ENCODE measurements around the gene CCT8L2.
"Not testable (repeated sequence)": the region's sequence is repeated elsewhere in the genome, so short reads cannot be mapped to it uniquely, and the experiment has no call there.

Gene CCT8L2

DNA sequence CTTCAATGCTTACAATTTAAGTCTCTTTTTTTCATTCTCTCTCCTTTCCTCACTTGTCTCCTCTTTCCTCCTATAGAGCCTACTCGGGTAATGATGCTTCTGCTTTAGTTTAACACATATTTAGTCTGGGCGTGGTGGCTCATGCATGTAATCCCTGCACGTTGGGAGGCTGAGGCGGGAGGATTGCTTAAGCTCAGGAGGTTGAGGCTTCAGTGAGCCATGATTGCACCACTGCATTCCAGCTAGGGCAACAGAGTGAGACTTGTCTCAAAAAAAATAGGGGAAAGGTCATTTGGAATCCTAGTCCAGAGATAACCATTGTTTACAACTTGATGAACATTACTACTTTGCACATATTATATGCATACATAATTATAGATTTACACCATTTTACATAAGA lies 1.4 kb upstream of the CCT8L2 start:
- no peak for DNase-seq (ENCODE audit: low read depth)

DNA sequence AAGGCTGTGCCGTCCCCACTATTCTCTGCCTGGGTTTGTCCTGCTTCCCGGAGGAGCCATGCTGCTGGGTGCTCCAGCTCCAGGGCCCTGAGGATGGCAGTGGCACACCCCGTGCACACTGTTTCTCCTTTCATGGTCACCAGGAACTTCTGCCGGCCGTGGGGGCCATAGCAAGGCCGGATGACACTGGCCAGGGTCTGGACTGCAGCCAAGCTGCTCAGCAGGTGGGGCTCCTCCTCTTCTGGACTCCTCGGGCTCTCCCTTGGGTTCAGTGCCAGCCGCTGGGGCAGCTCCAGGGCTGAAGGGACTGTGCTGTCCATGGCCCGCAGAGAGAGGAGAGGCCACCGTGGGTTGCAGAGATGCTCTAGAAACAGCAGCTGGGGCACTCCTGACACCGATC lies 379 bp downstream of the CCT8L2 start:
- DNase-seq (ENCODE audit: low read depth): not testable (repeated sequence)

DNA sequence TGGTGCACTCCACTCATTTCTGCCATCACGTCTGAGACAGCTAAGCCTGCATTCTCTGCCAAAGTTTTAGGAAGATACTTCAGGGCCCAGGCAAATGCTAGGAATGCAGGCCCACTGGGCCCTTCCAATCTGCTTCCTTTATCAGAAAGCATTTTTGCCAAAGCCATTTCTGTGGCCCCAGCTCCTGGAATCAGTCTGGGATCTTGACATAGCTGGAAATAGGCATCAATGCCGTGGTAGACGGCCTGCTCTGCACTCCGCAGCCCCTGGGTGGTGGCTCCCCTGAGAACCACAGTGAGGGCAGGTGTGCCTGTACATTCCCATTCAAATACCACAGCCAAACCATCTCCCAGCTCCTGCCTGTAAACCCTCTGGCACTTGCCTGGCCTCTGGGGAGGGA lies 1.5 kb downstream of the CCT8L2 start:
- DNase-seq (ENCODE audit: low read depth): not testable (repeated sequence)

DNA sequence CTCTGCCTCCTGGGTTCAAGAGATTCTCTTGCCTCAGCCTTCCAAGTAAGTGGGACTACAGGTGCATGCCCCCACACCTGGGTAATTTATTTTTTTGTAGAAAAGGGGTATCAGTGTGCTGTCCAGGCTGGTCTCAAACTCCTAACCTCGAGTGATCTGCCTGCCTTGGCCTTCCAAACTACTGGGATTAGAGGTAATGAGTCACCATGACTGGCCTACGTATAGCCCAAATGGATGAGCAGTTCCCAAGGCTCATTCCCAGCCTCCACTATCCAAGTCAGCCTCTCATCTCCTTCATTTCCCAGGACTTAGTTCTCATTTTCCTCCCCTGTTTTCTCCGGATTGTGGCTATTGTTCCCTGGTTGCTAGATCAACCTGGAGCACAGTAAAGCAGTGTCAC lies 5.6 kb downstream of the CCT8L2 start:
- DNase-seq (ENCODE audit: low read depth): no peak

DNA sequence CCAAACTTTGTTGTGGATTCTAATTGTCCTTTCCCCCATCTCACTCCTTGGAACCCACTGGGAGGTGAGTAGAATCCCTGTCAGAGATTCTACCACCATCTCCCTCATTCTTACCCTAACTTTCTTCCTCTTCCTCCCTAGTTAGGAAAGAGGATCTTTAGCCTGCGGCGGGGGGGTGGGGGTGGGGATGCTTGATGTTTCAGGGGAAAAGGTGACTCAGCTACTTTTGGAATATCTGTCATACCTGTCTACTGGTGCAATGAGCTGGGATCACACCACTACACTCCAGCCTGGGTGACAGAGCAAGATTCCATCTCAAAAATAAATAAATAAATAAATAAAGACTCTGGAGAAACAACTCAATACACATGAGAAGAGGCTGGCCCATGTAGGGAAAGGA lies 6.4 kb downstream of the CCT8L2 start:
- DNase-seq (ENCODE audit: low read depth): no peak

DNA sequence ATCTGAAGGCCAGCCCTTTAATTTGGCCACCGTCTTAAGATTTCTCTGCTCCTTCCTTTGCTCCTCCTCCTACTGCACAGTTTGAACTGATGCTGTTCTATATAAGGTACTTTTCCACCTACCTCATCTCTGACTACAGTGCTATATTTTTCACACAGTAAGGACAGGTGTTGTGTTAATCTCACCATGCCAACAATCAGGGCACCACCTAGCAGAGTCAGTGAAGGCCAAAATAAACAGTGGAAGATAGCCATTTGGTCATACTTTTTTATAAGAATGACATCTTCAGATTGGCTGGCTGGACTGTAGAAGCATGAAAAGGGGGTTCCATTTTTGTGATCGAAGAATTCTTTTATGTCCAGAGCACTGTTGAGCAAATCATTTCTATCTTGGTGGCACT lies 11.7 kb downstream of the CCT8L2 start:
- DNase-seq (ENCODE audit: low read depth): not testable (repeated sequence)

DNA sequence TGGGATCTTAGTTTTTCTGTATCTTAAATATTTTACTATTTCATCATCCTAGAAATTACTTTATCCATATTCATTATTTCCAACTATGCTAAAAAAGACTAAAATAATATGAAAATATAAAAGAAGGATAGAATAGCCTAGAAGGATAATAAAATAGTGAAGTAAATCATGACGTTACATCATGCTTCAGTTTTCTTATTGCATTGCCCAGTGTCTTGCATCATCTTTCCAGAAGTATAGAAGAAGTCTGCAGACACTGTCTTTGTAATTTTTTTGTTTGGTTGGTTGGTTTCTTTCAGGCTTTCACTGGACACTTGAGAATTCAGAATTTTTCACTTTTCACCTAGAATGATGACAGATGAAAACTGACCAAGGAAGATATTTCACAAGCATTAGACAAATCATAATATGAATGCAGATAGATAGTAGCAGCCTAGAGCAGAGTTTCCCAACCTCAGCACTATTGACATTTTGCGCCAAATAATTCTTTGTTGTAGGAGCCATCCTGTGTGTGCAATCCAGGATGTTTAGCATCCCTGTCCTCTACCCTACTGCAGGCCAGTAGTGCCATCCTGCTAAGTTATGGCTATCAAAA lies 23.3 kb downstream of the CCT8L2 start:
- not testable (repeated sequence) for DNase-seq (ENCODE audit: low read depth)

DNA sequence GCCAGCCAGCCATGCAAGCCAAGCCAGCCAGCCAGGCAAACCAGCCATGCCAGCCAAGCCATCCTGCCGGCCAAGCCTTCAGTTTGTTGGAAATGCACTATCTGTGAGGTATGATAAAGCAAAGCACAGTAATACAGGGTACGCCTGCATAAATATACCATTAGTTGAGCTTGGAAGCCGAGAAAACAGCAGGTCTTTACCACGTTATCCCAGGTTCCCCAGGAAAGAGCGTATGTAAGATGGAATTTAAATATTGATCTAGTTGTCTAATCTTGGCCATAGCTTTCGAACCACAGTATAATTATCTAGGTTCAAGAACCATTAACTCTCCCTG lies 24.2 kb downstream of the CCT8L2 start:
- no peak for DNase-seq (ENCODE audit: low read depth)

DNA sequence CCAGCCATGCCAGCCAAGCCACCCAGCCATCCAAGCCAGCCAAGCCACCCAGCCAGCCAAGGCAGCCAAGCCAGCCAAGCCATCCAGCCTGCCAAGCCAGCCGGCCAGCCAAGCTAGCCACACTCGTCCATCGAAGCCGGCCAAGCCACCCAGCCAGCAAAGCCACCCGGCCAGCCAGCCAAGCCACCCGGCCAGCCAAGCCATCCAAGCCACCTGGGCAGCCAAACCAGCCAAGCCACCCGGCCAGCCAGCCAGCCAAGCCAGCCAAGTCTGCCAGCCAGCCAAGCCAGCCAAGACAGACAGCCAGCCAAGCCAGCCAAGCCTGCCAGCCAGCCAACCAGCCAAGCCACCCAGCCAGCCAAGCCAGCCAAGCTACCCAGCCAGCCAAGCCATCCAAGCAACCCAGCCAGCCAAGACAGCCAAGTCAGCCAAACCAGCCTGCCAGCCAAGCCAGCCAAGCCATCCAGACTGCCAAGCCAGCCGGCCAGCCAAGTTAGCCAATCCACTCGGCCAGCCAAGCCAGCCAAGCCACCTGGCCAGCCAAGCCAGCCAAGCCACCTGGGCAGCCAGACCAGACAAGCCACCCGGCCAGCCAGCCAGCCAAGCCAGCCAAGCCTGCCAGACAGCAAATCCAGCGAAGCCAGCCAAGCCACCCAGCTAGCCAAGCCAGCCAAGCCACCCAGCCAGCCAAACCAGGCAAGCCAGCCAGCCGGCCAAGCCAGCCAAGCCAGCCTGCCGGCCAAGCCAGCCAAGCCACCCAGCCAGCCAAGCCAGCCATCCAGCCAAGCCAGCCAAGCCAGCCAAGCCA lies 24.8 kb downstream of the CCT8L2 start:
- DNase-seq (ENCODE audit: low read depth): not testable (repeated sequence)

DNA sequence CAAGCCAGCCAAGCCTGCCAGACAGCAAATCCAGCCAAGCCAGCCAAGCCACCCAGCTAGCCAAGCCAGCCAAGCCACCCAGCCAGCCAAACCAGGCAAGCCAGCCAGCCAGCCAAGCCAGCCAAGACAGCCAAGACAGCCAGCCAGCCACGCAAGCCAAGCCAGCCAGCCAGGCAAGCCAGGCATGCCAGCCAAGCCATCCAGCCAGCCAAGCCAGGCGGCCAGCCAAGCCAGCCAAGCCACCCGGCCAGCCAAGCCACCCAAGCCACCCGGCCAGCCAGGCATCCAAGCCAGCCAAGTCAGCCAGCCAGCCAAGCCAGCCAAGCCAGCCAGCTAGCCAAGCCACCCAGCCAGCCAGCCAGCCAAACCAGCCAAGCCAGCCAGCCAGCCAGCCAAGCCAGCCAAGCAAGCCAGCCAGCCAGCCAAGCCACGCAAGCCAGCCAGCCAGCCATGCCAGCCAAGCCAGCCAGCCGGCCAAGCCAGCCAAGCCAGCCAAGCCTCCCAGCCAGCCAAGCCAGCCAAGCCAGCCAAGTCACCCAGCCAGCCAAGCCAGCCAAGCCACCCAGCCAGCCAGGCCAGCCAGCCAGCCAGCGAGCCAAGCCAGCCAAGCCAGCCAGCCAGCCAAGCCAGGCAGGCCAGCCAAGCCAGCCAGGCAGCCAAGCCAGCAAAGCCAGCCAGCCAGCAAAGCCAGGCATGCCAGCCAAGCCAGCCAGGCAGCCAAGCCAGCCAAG lies 26.0 kb downstream of the CCT8L2 start:
- DNase-seq (ENCODE audit: low read depth): not testable (repeated sequence)

DNA sequence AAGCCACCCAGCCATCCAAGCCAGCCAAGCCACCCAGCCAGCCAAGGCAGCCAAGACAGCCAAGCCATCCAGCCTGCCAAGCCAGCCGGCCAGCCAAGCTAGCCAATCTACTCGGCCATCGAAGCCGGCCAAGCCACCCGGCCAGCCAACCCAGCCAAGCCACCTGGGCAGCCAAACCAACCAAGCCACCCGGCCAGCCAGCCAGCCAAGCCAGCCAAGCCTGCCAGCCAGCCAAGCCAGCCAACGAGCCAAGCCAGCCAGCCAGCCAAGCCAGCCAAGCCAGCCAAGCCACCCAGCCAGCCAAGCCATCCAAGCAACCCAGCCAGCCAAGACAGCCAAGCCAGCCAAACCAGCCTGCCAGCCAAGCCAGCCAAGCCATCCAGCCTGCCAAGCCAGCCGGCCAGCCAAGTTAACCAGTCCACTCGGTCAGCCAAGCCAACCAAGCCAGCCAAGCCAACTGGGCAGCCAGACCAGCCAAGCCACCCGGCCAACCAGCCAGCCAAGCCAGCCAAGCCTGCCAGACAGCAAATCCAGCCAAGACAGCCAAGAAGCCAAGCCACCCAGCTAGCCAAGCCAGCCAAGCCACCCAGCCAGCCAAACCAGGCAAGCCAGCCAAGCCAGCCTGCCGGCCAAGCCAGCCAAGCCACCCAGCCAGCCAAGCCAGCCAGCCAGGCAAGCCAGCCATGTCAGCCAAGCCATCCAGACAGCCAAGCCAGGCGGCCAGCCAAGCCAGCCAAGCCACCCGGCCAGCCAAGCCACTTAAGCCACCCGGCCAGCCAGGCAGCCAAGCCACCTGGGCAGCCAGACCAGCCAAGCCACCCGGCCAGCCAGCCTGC lies 26.8 kb downstream of the CCT8L2 start:
- DNase-seq (ENCODE audit: low read depth): not testable (repeated sequence)

DNA sequence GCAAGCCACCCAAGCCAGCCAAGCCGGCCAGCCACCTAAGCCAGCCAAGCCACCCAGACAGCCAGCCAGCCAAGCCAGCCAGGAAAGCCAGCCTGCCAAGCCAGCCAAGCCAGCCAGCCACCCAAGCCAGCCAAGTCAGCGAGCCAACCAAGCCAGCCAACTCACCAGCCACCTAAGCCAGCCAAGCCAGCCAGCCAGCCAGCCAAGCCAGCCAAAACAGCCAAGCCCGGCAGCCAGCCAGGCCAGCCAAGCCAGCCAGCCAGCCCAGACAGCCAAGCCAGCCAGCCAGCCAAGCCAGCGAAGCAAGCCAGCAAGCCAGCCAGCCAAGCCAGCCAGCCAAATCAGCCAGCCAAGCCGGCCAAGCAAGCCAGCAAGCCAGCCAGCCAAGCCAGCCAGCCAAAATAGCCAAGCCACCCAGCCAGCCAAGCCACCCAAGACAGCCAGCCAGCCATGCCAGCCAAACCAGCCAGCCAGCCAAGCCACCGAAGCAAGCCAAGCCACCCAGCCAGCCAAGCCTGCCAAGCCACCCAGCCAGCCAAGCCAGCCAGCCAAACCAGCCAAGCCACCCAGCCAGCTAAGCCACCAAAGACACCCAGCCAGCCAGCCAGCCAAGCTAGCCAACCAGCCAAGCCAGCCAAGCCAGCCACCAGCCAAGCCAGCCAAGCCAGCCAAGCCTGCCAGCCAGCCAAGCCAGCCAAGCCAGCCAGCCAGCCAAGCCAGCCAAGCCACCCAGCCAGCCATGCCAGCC lies 27.6 kb downstream of the CCT8L2 start:
- DNase-seq (ENCODE audit: low read depth): not testable (repeated sequence)

DNA sequence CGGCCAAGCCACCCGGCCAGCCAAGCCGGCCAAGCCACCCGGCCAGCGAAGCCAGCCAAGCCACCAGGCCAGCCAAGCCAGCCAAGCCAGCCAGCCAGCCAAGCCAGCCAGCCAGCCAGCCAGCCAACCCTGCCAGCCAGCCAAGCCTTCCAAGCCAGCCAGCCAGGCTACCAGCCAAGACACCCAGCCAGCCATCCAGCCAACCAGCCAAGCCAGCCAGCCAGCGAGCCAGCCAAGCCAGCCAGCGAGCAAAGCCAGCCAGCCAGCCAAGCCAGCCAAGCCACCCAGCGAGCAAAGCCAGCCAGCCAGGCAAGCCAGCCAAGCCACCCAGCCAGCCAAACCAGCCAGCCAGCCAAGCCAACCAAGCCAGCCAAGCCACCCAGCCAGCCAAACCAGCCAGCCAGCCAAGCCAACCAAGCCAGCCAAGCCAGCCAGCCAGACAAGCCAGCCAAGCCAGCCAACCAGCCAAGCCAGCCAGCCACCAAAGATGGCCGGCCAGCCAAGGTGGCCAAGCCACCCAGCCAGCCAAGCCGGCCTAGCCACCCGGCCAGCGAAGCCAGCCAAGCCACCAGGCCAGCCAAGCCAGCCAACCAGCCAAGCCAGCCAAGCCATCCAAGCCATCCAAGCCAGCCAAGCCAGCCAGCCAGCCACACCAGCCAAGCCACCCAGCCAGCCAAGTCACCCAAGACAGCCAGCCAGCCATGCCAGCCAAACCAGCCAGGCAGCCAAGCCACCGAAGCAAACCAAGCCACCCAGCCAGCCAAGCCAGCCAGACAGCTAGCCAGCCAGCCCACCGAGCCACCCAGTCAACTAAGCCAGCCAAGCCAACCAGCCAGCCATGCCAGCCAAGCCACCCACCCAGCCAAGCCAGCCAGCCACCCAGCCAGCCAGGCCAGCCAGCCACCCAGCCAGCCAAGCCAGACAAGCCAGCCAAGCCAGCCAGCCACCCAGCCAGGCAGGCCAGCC lies 28.8 kb downstream of the CCT8L2 start:
- no peak for DNase-seq (ENCODE audit: low read depth)

DNA sequence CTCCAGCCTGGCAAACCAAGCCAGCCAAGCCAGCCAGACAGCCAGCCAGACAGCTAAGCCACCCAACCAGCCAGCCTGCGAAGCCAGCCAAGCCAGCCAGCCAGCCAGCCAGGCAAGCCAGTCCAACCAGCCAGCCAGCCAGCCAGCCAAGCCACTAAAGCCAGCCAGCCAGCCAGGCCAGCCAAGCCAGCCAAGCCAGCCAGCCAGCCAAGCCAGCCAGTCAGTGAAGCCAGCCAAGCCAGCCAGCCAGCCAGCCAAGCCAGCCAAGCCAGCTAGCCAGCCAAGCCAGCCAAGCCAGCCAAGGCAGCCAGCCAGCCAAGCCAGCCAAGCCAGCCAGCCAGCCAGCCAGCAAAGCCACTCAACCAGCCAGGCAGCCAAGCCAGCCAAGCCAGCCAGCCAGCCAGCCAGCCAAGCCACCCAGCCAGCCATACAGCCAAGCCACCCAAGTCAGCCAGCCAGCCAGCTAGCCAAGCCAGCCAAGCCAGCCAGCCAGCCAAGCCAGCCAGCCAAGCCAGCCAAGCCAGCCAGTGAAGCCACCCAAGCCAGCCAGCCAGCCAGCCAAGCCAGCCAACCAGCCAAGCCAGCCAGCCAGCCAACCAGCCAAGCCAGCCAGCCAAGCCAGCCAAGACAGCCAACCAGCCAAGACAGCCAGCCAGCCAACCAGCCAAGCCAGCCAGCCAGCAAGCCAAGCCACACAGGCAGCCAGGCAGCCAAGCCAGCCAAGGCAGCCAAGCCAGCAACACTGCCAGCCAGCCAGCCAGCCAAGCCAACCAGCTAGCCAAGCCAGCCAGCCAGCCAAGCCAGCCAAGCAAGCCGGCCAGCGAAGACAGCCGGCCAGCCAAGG lies 29.7 kb downstream of the CCT8L2 start:
- no peak for DNase-seq (ENCODE audit: low read depth)

DNA sequence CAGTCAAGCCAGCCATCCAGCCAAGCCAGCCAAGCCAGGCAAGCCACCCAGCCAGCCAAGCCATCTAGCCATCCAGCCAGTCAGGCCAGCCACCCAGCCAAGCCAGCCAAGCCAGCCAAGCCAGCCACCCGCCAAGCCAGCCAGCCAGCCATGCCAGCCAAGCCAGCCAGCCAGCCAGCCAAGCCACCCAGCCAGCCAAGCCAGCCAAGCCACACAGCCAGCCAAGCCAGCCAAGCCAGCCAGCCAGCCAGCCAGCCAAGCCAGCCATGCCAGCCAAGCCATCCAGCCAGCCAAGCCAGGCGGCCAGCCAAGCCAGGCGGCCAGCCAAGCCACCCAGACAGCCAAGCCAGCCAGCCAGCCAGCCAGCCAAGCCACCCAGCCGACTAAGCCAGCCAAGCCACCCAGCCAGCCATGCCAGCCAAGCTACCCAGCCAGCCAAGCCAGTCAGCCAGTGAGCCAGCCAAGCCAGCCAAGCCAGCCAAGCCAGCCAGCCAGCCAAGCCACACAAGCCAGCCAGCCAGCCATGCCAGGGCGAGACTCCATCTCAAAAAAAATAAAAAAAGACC lies 31.4 kb downstream of the CCT8L2 start:
- not testable (repeated sequence) for DNase-seq (ENCODE audit: low read depth)

DNA sequence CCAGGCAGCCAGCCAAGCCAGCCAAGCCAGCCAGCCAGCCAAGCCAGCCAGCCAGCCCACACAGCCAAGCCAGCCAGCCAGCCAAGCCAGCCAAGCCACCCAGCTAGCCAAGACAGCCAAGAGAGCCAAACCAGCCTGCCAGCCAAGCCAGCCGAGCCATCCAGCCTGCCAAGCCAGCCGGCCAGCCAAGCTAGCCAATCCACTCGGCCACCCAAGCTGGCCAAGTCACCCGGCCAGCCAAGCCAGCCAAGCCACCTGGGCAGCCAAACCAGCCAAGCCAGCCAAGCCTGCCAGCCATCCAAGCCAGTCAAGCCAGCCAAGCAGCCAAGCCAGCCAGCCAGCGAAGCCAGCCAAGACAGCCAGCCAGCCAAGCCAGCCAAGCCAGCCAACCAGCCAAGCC lies 32.0 kb downstream of the CCT8L2 start:
- not testable (repeated sequence) for DNase-seq (ENCODE audit: low read depth)

DNA sequence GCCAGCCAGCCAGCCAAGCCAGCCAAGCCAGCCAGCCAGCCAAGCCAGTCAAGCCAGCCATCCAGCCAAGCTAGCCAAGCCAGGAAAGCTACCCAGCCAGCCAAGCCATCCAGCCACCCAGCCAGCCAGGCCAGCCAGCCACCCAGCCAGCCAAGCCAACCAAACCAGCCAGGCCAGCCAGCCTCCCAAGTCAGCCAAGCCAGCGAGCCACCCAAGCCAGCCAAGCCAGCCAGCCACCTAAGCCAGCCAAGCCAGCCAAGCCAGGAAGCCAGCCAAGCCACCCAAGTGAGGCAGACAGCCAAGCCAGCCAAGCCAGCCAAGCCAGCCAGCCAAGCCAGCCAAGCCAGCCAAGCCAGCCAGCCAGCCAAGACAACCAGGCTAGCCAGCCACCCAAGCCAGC lies 32.6 kb downstream of the CCT8L2 start:
- DNase-seq (ENCODE audit: low read depth): not testable (repeated sequence)

DNA sequence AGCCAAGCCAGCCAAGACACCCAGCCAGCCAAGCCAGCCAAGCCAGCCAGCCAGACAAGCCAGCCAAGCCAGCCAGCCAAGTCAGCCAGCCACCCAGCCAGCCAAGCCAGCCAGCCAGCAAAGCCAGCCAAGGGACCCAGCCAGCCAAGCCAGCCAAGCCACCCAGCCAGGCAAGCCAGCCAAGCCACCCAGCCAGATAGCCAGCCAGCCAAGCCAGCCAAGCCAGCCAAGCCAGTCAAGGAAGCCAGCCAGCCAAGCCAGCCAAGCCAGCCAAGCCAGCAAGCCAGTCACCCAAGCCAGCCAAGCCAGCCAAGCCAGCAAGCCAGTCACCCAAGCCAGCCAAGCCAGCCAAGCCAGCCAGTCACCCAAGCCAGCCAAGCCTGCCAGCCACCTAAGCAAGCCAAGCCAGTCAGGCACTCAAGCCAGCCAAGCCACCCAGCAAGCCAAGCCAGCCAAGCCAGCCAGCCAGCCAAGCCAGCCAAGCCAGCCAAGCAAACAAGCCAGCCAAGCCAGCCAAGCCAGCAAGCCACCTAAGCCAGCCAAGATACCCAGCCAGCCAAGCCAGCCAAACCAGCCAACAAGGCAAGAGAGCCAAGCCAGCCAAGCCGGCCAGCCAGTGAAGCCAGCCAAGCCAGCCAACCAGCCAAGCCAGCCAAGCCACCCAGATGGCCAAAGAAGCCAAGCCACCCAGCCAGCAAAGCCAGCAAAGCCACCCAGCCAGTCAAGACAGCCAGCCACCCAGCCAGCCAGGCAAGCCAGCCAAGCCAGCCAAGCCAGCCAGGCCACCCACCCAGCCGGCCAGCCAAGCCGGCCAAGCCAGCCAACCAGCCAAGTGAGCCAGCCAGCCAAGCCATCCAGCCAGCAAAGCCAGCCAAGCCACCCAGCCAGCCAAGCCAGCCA lies 33.3 kb downstream of the CCT8L2 start:
- DNase-seq (ENCODE audit: low read depth): no peak

All from iris pigment epithelial cell (primary cell).